WTC11 (cell line): ENCODE data around the gene SUN2. TPM values are rescaled to one million over a fixed set of nuclear protein-coding genes. Genes with fewer than 3 reads are reported as not detected.

ENCODE experiments used
- ATAC-seq: fragments of 200-7000 bp; cut with Tn5 transposase; 2 replicates; pipeline ENCODE4 v1.10.0; 2021; ENCODE audit warnings: mild to moderate bottlenecking, moderate library complexity
- CTCF ChIA-PET: fragments of 300-600 bp; sonication (Branson Sonifier 250); formaldehyde crosslinking; loops from one replicate; lab custom pipeline; 2021; ENCODE audit warnings: antibody characterized with exemption; lab: Charles Lee
- POLR2A ChIA-PET: fragments of 350-600 bp; sonication (Branson Sonifier 250); formaldehyde crosslinking; loops from one replicate; lab custom pipeline; 2021; ENCODE audit warnings: antibody characterized with exemption; lab: Charles Lee
- DNase-seq: peaks from one replicate; pipeline ENCODE4 v3.0.0; 2021; ENCODE audit warnings: low spot score
- H3K27ac Mint-ChIP-seq: 2 replicates; pipeline ENCODE4 v1.8.0; 2021; ENCODE audit warnings: mixed read lengths
- H3K27me3 Mint-ChIP-seq: 2 replicates; pipeline ENCODE4 v1.8.0; 2021; ENCODE audit warnings: low read depth, mild to moderate bottlenecking, moderate library complexity, mixed read lengths
- H3K36me3 Mint-ChIP-seq: 2 replicates; pipeline ENCODE4 v1.8.0; 2021; ENCODE audit warnings: mixed read lengths
- H3K4me1 Mint-ChIP-seq: 2 replicates; pipeline ENCODE4 v1.8.0; 2022; ENCODE audit warnings: mixed read lengths
- H3K4me3 Mint-ChIP-seq: 2 replicates; pipeline ENCODE4 v1.8.0; 2021; ENCODE audit warnings: mild to moderate bottlenecking, moderate library complexity, mixed read lengths
- H3K9me3 Mint-ChIP-seq: 2 replicates; pipeline ENCODE4 v1.8.0; 2021; ENCODE audit warnings: mixed read lengths
- CBFB ChIP-seq: sonication (generic); formaldehyde crosslinking; IDR thresholded peaks from 2 replicates; pipeline ENCODE4 v1.8.1; 2022; ENCODE audit warnings: mild to moderate bottlenecking, low read depth, missing genetic modification reagents
- CREB1 ChIP-seq: sonication (generic); formaldehyde crosslinking; IDR thresholded peaks from 2 replicates; pipeline ENCODE4 v1.8.0; 2023; ENCODE audit warnings: mild to moderate bottlenecking, missing genetic modification reagents
- ELF4 ChIP-seq: sonication (generic); formaldehyde crosslinking; IDR thresholded peaks from 2 replicates; pipeline ENCODE4 v1.8.1; 2022; ENCODE audit warnings: low read depth, mild to moderate bottlenecking, moderate library complexity, missing genetic modification reagents
- FOXK1 ChIP-seq: sonication (generic); formaldehyde crosslinking; IDR thresholded peaks from 2 replicates; pipeline ENCODE4 v1.8.0; 2022; ENCODE audit warnings: mild to moderate bottlenecking, moderate library complexity, missing genetic modification reagents
- SOX15 ChIP-seq: fragments of 250-450 bp; sonication (Bioruptor Pico); IDR thresholded peaks from 2 replicates; pipeline ENCODE4 v1.9.0; 2021; ENCODE audit warnings: mild to moderate bottlenecking
- TEAD4 ChIP-seq: sonication (generic); formaldehyde crosslinking; IDR thresholded peaks from 2 replicates; pipeline ENCODE4 v1.8.0; 2022; ENCODE audit warnings: mild to moderate bottlenecking, missing genetic modification reagents
- ZBTB21 ChIP-seq: sonication (generic); formaldehyde crosslinking; IDR thresholded peaks from 2 replicates; pipeline ENCODE4 v1.8.1; 2023; ENCODE audit warnings: mild to moderate bottlenecking, missing genetic modification reagents, borderline replicate concordance
- ZNF121 ChIP-seq: sonication (generic); formaldehyde crosslinking; IDR thresholded peaks from 2 replicates; pipeline ENCODE4 v1.8.0; 2023; ENCODE audit warnings: missing genetic modification reagents
- ZNF138 ChIP-seq: sonication (generic); formaldehyde crosslinking; conservative IDR thresholded peaks from 2 replicates; pipeline ENCODE4 v1.8.1; 2022; ENCODE audit warnings: mild to moderate bottlenecking, moderate library complexity, missing genetic modification reagents
- ZNF219 ChIP-seq: sonication (generic); formaldehyde crosslinking; IDR thresholded peaks from 2 replicates; pipeline ENCODE4 v1.8.0; 2023; ENCODE audit warnings: missing genetic modification reagents, mild to moderate bottlenecking, borderline replicate concordance
- ZNF317 ChIP-seq: sonication (generic); formaldehyde crosslinking; IDR thresholded peaks from 2 replicates; pipeline ENCODE4 v1.8.1; 2023; ENCODE audit warnings: low read depth, mild to moderate bottlenecking, moderate library complexity, missing genetic modification reagents, borderline replicate concordance
- ZNF423 ChIP-seq: fragments of 250-450 bp; sonication (Bioruptor Pico); IDR thresholded peaks from 2 replicates; pipeline ENCODE4 v2.1.2; 2022; ENCODE audit warnings: mild to moderate bottlenecking, moderate library complexity
- total RNA-seq: library from RNA; stranded (reverse); gene quantifications from 3 replicates; pipeline ENCODE4 v1.2.3, GENCODE V29; 2021
- TF ChIP-seq, protein P1 (sequence below): sonication (generic); formaldehyde crosslinking; conservative IDR thresholded peaks from 2 replicates; pipeline ENCODE4 v1.8.1; 2022; ENCODE audit warnings: mild to moderate bottlenecking, missing genetic modification reagents
- TF ChIP-seq, protein P2 (sequence below): fragments of 250-450 bp; sonication (Bioruptor Pico); IDR thresholded peaks from 2 replicates; pipeline ENCODE4 v1.9.0; 2021; ENCODE audit warnings: mild to moderate bottlenecking
- TF ChIP-seq, protein P3 (sequence below): fragments of 250-450 bp; sonication (Bioruptor Pico); IDR thresholded peaks from 2 replicates; pipeline ENCODE4 v1.9.0; 2021; ENCODE audit warnings: mild to moderate bottlenecking
- TF ChIP-seq, protein P4 (sequence below): fragments of 250-450 bp; sonication (Bioruptor Pico); IDR thresholded peaks from 2 replicates; pipeline ENCODE4 v1.9.0; 2021; ENCODE audit warnings: mild to moderate bottlenecking, borderline replicate concordance
- TF ChIP-seq, protein P5 (sequence below): sonication (generic); formaldehyde crosslinking; IDR thresholded peaks from 2 replicates; pipeline ENCODE4 v1.8.1; 2022; ENCODE audit warnings: low read depth, missing genetic modification reagents, borderline replicate concordance
- TF ChIP-seq, protein P6 (sequence below): fragments of 250-450 bp; sonication (Bioruptor Pico); IDR thresholded peaks from 2 replicates; pipeline ENCODE4 v1.9.0; 2021; ENCODE audit warnings: moderate library complexity, mild to moderate bottlenecking, inconsistent platforms, borderline replicate concordance
- TF ChIP-seq, protein P7 (sequence below): sonication (generic); formaldehyde crosslinking; IDR thresholded peaks from 2 replicates; pipeline ENCODE4 v1.8.1; 2022; ENCODE audit warnings: mild to moderate bottlenecking, missing genetic modification reagents, moderate library complexity, borderline replicate concordance

Gene SUN2
- total RNA-seq, 1 experiment from 2014 or later = 30.1 TPM

DNA sequence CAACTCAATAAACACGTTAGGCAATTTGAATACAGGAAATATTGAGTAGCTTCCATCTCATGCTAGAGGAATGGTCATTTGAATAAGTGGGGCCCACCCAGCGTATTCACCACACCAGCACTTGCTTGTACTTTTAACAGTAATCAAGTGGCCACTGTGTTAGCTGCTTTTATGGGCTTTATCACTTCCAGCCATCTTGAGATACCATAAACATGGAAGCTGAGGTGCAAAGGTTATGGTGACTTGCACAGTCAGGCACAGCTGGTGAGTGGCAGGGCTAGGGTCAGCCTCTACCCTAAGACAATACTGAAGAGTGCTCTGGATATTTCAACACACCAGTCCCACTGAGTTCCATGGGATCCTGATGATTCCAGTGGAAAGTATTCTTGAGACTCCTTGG is 61.7 kb downstream of the SUN2 start (continued):
- TF ChIP-seq, protein P1, sequence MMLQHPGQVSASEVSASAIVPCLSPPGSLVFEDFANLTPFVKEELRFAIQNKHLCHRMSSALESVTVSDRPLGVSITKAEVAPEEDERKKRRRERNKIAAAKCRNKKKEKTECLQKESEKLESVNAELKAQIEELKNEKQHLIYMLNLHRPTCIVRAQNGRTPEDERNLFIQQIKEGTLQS (CRISPR knock-in tag) = no peak
- TF ChIP-seq, protein P2, sequence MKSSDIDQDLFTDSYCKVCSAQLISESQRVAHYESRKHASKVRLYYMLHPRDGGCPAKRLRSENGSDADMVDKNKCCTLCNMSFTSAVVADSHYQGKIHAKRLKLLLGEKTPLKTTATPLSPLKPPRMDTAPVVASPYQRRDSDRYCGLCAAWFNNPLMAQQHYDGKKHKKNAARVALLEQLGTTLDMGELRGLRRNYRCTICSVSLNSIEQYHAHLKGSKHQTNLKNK (CRISPR knock-in tag) = no peak

DNA sequence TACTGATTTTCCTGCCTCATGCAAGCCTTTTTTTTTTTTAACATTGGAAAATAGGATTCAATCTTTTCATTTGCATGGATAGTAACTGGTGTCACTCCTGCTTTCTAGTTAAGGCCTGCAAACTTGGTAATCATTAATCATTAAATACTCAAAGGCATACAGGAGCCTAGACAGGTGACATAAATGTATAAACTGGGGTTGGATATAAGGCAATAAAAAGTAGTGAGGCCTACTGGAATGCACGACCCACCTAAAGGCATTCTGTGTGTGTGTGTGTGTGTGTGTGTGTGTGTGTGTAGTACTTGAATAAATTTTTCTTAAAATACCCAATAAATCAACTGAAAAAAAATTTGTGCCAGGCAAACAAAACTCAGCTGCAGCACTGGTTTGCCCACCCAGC is 66.1 kb downstream of the SUN2 start:
- TF ChIP-seq ZNF219 (CRISPR knock-in tag) (no peak), ELF4 (CRISPR knock-in tag) (no peak), CREB1 (CRISPR knock-in tag) (no peak), ZBTB21 (CRISPR knock-in tag) (no peak), ZNF423 (CRISPR knock-in tag) (no peak), ZNF121 (CRISPR knock-in tag) (no peak), CBFB (CRISPR knock-in tag) (no peak), SOX15 (CRISPR knock-in tag) (no peak), FOXK1 (CRISPR knock-in tag) (no peak), TEAD4 (CRISPR knock-in tag) (no peak), ZNF317 (CRISPR knock-in tag) (no peak), ZNF138 (CRISPR knock-in tag) (no peak)
- TF ChIP-seq, protein P1 (CRISPR knock-in tag) = no peak
- TF ChIP-seq, protein P3, sequence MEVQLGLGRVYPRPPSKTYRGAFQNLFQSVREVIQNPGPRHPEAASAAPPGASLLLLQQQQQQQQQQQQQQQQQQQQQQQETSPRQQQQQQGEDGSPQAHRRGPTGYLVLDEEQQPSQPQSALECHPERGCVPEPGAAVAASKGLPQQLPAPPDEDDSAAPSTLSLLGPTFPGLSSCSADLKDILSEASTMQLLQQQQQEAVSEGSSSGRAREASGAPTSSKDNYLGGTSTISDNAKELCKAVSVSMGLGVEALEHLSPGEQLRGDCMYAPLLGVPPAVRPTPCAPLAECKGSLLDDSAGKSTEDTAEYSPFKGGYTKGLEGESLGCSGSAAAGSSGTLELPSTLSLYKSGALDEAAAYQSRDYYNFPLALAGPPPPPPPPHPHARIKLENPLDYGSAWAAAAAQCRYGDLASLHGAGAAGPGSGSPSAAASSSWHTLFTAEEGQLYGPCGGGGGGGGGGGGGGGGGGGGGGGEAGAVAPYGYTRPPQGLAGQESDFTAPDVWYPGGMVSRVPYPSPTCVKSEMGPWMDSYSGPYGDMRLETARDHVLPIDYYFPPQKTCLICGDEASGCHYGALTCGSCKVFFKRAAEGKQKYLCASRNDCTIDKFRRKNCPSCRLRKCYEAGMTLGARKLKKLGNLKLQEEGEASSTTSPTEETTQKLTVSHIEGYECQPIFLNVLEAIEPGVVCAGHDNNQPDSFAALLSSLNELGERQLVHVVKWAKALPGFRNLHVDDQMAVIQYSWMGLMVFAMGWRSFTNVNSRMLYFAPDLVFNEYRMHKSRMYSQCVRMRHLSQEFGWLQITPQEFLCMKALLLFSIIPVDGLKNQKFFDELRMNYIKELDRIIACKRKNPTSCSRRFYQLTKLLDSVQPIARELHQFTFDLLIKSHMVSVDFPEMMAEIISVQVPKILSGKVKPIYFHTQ (CRISPR knock-in tag) = no peak
- TF ChIP-seq, protein P4, sequence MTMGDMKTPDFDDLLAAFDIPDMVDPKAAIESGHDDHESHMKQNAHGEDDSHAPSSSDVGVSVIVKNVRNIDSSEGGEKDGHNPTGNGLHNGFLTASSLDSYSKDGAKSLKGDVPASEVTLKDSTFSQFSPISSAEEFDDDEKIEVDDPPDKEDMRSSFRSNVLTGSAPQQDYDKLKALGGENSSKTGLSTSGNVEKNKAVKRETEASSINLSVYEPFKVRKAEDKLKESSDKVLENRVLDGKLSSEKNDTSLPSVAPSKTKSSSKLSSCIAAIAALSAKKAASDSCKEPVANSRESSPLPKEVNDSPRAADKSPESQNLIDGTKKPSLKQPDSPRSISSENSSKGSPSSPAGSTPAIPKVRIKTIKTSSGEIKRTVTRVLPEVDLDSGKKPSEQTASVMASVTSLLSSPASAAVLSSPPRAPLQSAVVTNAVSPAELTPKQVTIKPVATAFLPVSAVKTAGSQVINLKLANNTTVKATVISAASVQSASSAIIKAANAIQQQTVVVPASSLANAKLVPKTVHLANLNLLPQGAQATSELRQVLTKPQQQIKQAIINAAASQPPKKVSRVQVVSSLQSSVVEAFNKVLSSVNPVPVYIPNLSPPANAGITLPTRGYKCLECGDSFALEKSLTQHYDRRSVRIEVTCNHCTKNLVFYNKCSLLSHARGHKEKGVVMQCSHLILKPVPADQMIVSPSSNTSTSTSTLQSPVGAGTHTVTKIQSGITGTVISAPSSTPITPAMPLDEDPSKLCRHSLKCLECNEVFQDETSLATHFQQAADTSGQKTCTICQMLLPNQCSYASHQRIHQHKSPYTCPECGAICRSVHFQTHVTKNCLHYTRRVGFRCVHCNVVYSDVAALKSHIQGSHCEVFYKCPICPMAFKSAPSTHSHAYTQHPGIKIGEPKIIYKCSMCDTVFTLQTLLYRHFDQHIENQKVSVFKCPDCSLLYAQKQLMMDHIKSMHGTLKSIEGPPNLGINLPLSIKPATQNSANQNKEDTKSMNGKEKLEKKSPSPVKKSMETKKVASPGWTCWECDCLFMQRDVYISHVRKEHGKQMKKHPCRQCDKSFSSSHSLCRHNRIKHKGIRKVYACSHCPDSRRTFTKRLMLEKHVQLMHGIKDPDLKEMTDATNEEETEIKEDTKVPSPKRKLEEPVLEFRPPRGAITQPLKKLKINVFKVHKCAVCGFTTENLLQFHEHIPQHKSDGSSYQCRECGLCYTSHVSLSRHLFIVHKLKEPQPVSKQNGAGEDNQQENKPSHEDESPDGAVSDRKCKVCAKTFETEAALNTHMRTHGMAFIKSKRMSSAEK (CRISPR knock-in tag) = no peak
- TF ChIP-seq, protein P5, sequence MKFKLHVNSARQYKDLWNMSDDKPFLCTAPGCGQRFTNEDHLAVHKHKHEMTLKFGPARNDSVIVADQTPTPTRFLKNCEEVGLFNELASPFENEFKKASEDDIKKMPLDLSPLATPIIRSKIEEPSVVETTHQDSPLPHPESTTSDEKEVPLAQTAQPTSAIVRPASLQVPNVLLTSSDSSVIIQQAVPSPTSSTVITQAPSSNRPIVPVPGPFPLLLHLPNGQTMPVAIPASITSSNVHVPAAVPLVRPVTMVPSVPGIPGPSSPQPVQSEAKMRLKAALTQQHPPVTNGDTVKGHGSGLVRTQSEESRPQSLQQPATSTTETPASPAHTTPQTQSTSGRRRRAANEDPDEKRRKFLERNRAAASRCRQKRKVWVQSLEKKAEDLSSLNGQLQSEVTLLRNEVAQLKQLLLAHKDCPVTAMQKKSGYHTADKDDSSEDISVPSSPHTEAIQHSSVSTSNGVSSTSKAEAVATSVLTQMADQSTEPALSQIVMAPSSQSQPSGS (CRISPR knock-in tag) = no peak
- TF ChIP-seq, protein P6, sequence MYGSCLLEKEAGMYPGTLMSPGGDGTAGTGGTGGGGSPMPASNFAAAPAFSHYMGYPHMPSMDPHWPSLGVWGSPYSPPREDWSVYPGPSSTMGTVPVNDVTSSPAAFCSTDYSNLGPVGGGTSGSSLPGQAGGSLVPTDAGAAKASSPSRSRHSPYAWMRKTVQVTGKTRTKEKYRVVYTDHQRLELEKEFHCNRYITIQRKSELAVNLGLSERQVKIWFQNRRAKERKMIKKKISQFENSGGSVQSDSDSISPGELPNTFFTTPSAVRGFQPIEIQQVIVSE = no peak
- TF ChIP-seq, protein P7, sequence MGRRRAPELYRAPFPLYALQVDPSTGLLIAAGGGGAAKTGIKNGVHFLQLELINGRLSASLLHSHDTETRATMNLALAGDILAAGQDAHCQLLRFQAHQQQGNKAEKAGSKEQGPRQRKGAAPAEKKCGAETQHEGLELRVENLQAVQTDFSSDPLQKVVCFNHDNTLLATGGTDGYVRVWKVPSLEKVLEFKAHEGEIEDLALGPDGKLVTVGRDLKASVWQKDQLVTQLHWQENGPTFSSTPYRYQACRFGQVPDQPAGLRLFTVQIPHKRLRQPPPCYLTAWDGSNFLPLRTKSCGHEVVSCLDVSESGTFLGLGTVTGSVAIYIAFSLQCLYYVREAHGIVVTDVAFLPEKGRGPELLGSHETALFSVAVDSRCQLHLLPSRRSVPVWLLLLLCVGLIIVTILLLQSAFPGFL (CRISPR knock-in tag) = no peak
- TF ChIP-seq, all 79 proteins: peak for 0
- Mint-ChIP-seq H3K4me1 (no peaks in the 10 kb centered on the region), H3K4me3 (no peak overlapping the region), H3K9me3 (no peaks in the 10 kb centered on the region), H3K27ac (no peak overlapping the region), H3K36me3 (peaks cover 37% of the 10 kb centered on the region), H3K27me3 (no peaks in the 10 kb centered on the region)
- ATAC-seq = no peak
- ChIA-PET POLR2A (no interaction called here), CTCF (interaction anchor here (0.8 kb wide), 1 partner anchor 56 kb away, joined by 3 read pairs; no protein-coding TSS in a partner anchor)
- DNase-seq = no peak
